Thyroid gland (tissue), 4 donors: Measurements from ENCODE around the gene ASZ1. TPM values are rescaled to one million over a fixed set of nuclear protein-coding genes. Genes with fewer than 3 reads are reported as not detected.

ENCODE experiments used
- DNase-seq, 2 donors: peaks; one replicate each; pipeline ENCODE4 v3.0.0-alpha.2; 2019
- H3K27ac ChIP-seq, 3 donors: fragments of 200-600 bp; sonication (generic); 1 replicate in 2 of 3; 2 replicates in 1 of 3; pipeline ENCODE4 v1.5.1; 2016 to 2019; ENCODE audit warnings: mild to moderate bottlenecking in 1 of 3, moderate library complexity in 1 of 3
- H3K27me3 ChIP-seq: fragments of 200-600 bp; sonication (generic); one replicate; pipeline ENCODE4 v1.5.1; 2019
- H3K36me3 ChIP-seq, 2 donors: fragments of 200-600 bp; sonication (generic); one replicate each; pipeline ENCODE4 v1.5.1; 2016 to 2019
- H3K4me1 ChIP-seq, 2 donors: fragments of 200-600 bp; sonication (generic); one replicate each; pipeline ENCODE4 v1.5.1; 2017 to 2019
- H3K4me3 ChIP-seq, 3 donors: fragments of 200-600 bp; sonication (generic); replicated peaks in 1 of 3; 1 replicate in 2 of 3; 2 replicates in 1 of 3; pipeline ENCODE4 v1.5.1; 2016; ENCODE audit warnings: mild to moderate bottlenecking in 1 of 3
- H3K9me3 ChIP-seq: fragments of 200-600 bp; sonication (generic); one replicate; pipeline ENCODE4 v1.5.1; 2017
- CTCF ChIP-seq, 6 experiments: fragments of 200-600 bp in 3 of 6; fragments of 450-650 bp in 3 of 6; sonication (generic) in 3 of 6; IDR thresholded peaks; one replicate each; pipeline ENCODE4 v1.5.1; 2016 to 2019; ENCODE audit warnings: antibody characterized with exemption in 6 of 6, mild to moderate bottlenecking in 2 of 6, inconsistent platforms in 1 of 6, moderate library complexity in 1 of 6
- POLR2A ChIP-seq, 2 donors: fragments of 450-650 bp; IDR thresholded peaks; one replicate each; pipeline ENCODE4 v1.6.1; 2017; ENCODE audit warnings: antibody characterized with exemption in 2 of 2, mild to moderate bottlenecking in 2 of 2, moderate library complexity in 1 of 2
- WGBS, 2 donors: methylation state at CpG; one replicate each; pipeline ENCODE4 v1.1.5; 2017; 5-methylcytosine and 5-hydroxymethylcytosine counted together
- intact Hi-C: fragments of 100-400 bp; cut with DNase I; formaldehyde crosslinking; loops from one replicate; pipeline ENCODE4 v1.15.1; 2023
- total RNA-seq, 4 donors: library from RNA; depleted of rRNA; stranded (reverse); fragments of >200 nt; gene quantifications; one replicate each; pipeline ENCODE4 v1.2.3, GENCODE V29; 2016

ASZ1 gene
- total RNA-seq, 4 donors from 2014 or later: not detected

DNA sequence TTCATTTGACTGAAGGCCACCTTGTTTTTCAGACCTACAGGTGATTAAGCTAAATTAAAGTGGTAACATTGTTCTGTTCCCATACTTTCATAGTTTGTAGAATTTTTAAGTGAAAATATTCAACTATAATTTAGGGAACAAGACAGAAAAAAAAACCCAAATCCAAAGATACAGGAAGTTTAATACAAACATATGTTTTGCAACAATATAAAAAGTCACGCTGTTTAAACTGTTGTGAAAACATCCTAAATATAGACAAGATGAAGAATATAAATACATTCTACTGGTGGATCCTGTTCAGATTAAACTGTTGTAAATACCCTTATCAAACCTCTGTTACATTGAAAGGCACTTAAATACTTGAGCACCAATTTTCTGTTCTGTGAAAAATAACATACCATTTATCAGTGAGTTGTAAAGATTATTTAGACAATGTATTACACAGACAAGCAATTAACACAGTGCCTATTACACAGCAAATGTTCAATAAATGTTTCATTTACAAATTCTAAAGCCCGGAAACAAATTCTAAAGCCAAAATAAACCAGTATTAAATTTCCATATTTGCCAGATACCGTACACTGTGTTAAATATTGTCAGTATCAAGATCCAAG, 14.2 kb downstream of the ASZ1 start:
- no peaks in the 10 kb centered on the region for H3K36me3 ChIP-seq
- intact Hi-C loops: no loop called here
- 81 to 87% methylated on average over 3 of the region's 3 CpGs for WGBS, 2 donors
- DNase-seq: no peak
- no peak for TF ChIP-seq POLR2A (IDR thresholded peaks at IDR 0.05)
- TF ChIP-seq CTCF (IDR thresholded peaks at IDR 0.05): no peak
- no peak overlapping the region for H3K4me3 ChIP-seq
- no peaks in the 10 kb centered on the region for H3K27me3 ChIP-seq
- no peaks in the 10 kb centered on the region for H3K4me1 ChIP-seq
- H3K27ac ChIP-seq: no peak overlapping the region
- no peaks in the 10 kb centered on the region for H3K9me3 ChIP-seq

GRCh38 chr7:117412390-117412789, 14.9 kb downstream of the ASZ1 start:
- H3K9me3 ChIP-seq: no peaks in the 10 kb centered on the region
- H3K36me3 ChIP-seq: no peaks in the 10 kb centered on the region
- no peak overlapping the region for H3K27ac ChIP-seq
- H3K4me3 ChIP-seq: no peak overlapping the region
- 80 to 81% methylated on average over 1 of the region's 1 CpG for WGBS, 2 donors
- H3K27me3 ChIP-seq: no peaks in the 10 kb centered on the region
- no peaks in the 10 kb centered on the region for H3K4me1 ChIP-seq
- no peak for TF ChIP-seq CTCF (IDR thresholded peaks at IDR 0.05)
- no peak for TF ChIP-seq POLR2A (IDR thresholded peaks at IDR 0.05)
- DNase-seq: no peak
- intact Hi-C loops: no loop called here

DNA sequence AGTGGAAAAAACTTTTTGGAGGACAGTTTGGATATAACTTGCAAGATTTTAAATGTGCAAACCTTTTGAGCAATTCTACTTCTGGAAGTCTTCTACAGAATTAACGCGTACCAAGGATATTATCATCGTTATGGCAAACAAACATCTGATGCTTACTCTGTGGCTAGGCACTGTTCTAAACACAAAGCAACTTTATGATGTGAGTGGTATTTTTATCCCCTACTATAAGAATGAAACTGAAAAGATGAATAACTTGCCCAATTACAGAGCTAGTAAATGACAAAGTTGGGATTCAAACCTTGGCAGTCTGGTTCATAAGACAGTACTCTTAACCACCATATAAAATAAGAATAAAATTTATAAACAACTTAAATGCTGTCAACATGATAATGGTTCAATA, 15.8 kb downstream of the ASZ1 start:
- Histone ChIP-seq H3K4me3 (no peak overlapping the region), H3K4me1 (no peaks in the 10 kb centered on the region), H3K27me3 (no peaks in the 10 kb centered on the region), H3K36me3 (no peaks in the 10 kb centered on the region), H3K27ac (no peak overlapping the region), H3K9me3 (no peaks in the 10 kb centered on the region)
- WGBS, 2 donors: 87 to 98% methylated on average over 3 of the region's 3 CpGs
- intact Hi-C loops: no loop called here
- DNase-seq: no peak
- no peak for TF ChIP-seq POLR2A (IDR thresholded peaks at IDR 0.05)
- no peak for TF ChIP-seq CTCF (IDR thresholded peaks at IDR 0.05)

GRCh38 chr7:117408831-117409230, 18.5 kb downstream of the ASZ1 start:
- Histone ChIP-seq H3K4me3 (no peak overlapping the region), H3K27ac (no peak overlapping the region), H3K27me3 (no peaks in the 10 kb centered on the region), H3K36me3 (no peaks in the 10 kb centered on the region), H3K4me1 (no peaks in the 10 kb centered on the region), H3K9me3 (no peaks in the 10 kb centered on the region)
- intact Hi-C loops: no loop called here
- TF ChIP-seq CTCF (IDR thresholded peaks at IDR 0.05) (no peak), POLR2A (IDR thresholded peaks at IDR 0.05) (no peak)
- WGBS, 2 donors: 93 to 94% methylated on average over 1 of the region's 1 CpG
- no peak for DNase-seq

DNA sequence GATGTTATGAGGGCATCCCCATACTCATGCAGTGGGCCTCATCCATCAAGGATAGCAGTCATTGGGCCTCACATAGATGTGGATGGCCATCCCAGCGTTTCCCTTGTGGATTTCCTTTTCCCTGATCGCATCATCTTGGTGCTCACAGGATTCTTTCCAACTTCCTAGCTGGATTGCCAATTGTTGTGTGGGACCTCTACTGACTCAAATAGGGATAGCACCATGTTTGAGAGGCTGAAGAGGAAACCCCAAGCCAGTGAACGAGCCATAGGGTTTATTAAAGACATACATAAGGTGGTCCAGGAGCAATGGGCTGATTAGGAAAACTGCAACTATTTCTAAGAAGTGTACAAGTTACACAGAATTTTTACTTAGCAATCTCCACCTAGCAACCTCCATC, 21.8 kb downstream of the ASZ1 start:
- Histone ChIP-seq H3K4me1 (no peaks in the 10 kb centered on the region), H3K36me3 (no peaks in the 10 kb centered on the region), H3K4me3 (no peak overlapping the region), H3K27me3 (no peaks in the 10 kb centered on the region), H3K27ac (no peak overlapping the region), H3K9me3 (no peaks in the 10 kb centered on the region)
- WGBS, 2 donors: 78 to 82% methylated on average over 3 of the region's 3 CpGs
- TF ChIP-seq CTCF (IDR thresholded peaks at IDR 0.05) (no peak), POLR2A (IDR thresholded peaks at IDR 0.05) (no peak)
- no peak for DNase-seq
- intact Hi-C loops: no loop called here
